ENCODE measurements around the gene APOB.

- TF ChIP-seq, protein P1, sequence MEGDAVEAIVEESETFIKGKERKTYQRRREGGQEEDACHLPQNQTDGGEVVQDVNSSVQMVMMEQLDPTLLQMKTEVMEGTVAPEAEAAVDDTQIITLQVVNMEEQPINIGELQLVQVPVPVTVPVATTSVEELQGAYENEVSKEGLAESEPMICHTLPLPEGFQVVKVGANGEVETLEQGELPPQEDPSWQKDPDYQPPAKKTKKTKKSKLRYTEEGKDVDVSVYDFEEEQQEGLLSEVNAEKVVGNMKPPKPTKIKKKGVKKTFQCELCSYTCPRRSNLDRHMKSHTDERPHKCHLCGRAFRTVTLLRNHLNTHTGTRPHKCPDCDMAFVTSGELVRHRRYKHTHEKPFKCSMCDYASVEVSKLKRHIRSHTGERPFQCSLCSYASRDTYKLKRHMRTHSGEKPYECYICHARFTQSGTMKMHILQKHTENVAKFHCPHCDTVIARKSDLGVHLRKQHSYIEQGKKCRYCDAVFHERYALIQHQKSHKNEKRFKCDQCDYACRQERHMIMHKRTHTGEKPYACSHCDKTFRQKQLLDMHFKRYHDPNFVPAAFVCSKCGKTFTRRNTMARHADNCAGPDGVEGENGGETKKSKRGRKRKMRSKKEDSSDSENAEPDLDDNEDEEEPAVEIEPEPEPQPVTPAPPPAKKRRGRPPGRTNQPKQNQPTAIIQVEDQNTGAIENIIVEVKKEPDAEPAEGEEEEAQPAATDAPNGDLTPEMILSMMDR (IDR thresholded peaks at IDR 0.05), result no peak
- no peak for TF ChIP-seq POLR2A (IDR thresholded peaks at IDR 0.05)
Observed at GRCh38 chr2:20999906-21000645, 43.8 kb downstream of the APOB start.

Measured in Peyer's patch (tissue), 4 donors.